Tibial nerve (tissue), 4 donors: ENCODE data around the gene ITGA1. TPM values are rescaled to one million over a fixed set of nuclear protein-coding genes. Genes with fewer than 3 reads are reported as not detected.
"Not testable (repeated sequence)": the region's sequence is repeated elsewhere in the genome, so short reads cannot be mapped to it uniquely, and the experiment has no call there.

Experiments used
- DNase-seq, 2 donors: peaks; one replicate each; pipeline ENCODE4 v3.0.0-alpha.2; 2019; ENCODE audit warnings: low spot score in 2 of 2
- H3K27ac ChIP-seq, 4 donors: fragments of 200-600 bp; sonication (generic) in 3 of 4; one replicate each; pipeline ENCODE4 v1.5.1; 2017 to 2019; ENCODE audit warnings: mild to moderate bottlenecking in 1 of 4
- H3K27me3 ChIP-seq, 2 donors: fragments of 200-600 bp; sonication (generic) in 1 of 2; one replicate each; pipeline versions ENCODE4 v1.5.1 to v1.6.0; 2017 to 2019
- H3K36me3 ChIP-seq, 3 donors: fragments of 200-600 bp; sonication (generic); one replicate each; pipeline ENCODE4 v1.5.1; 2018 to 2019
- H3K4me1 ChIP-seq, 4 donors: fragments of 200-600 bp; sonication (generic) in 3 of 4; one replicate each; pipeline ENCODE4 v1.5.1; 2017 to 2019
- H3K4me3 ChIP-seq, 4 donors: fragments of 200-600 bp; sonication (generic) in 3 of 4; one replicate each; pipeline ENCODE4 v1.5.1; 2017 to 2019; ENCODE audit warnings: mild to moderate bottlenecking in 1 of 4, moderate library complexity in 1 of 4
- H3K9me3 ChIP-seq, 4 donors: fragments of 200-600 bp; sonication (generic) in 3 of 4; one replicate each; pipeline ENCODE4 v1.5.1; 2017 to 2019
- EP300 ChIP-seq, 2 donors: sonication (generic); formaldehyde crosslinking; IDR thresholded peaks; one replicate each; pipeline ENCODE4 v1.6.1; 2017; ENCODE audit warnings: antibody characterized with exemption in 2 of 2, mild to moderate bottlenecking in 1 of 2
- POLR2A ChIP-seq, 2 donors: fragments of 450-650 bp; IDR thresholded peaks; one replicate each; pipeline ENCODE4 v1.6.1; 2017; ENCODE audit warnings: antibody characterized with exemption in 2 of 2, mild to moderate bottlenecking in 2 of 2, moderate library complexity in 2 of 2
- whole genome bisulfite sequencing, 2 donors: methylation state at CpG; one replicate each; pipeline ENCODE4 v1.1.5; 2018; 5-methylcytosine and 5-hydroxymethylcytosine counted together
- total RNA-seq, 4 donors: library from RNA; depleted of rRNA; stranded (reverse); fragments of >200 nt; gene quantifications; one replicate each; pipeline ENCODE4 v1.1.0, GENCODE V29; 2016
- TF ChIP-seq, protein P1 (sequence below), 5 experiments: fragments of 200-600 bp in 3 of 5; fragments of 450-650 bp in 2 of 5; sonication (generic) in 3 of 5; IDR thresholded peaks; one replicate each; pipeline ENCODE4 v1.5.1; 2016 to 2019; ENCODE audit warnings: antibody characterized with exemption in 5 of 5, mild to moderate bottlenecking in 3 of 5, moderate library complexity in 2 of 5

Gene ITGA1
- total RNA-seq, 4 donors from 2014 or later, result 26.8 to 62.5 (median 27.7) TPM

- no peak overlapping the region for H3K27ac ChIP-seq
- TF ChIP-seq, protein P1, sequence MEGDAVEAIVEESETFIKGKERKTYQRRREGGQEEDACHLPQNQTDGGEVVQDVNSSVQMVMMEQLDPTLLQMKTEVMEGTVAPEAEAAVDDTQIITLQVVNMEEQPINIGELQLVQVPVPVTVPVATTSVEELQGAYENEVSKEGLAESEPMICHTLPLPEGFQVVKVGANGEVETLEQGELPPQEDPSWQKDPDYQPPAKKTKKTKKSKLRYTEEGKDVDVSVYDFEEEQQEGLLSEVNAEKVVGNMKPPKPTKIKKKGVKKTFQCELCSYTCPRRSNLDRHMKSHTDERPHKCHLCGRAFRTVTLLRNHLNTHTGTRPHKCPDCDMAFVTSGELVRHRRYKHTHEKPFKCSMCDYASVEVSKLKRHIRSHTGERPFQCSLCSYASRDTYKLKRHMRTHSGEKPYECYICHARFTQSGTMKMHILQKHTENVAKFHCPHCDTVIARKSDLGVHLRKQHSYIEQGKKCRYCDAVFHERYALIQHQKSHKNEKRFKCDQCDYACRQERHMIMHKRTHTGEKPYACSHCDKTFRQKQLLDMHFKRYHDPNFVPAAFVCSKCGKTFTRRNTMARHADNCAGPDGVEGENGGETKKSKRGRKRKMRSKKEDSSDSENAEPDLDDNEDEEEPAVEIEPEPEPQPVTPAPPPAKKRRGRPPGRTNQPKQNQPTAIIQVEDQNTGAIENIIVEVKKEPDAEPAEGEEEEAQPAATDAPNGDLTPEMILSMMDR (IDR thresholded peaks at IDR 0.05), result no peak
- TF ChIP-seq POLR2A (IDR thresholded peaks at IDR 0.05), result no peak
- no peak for TF ChIP-seq EP300 (IDR thresholded peaks at IDR 0.05)
- no peak overlapping the region for H3K4me3 ChIP-seq
- no peak for DNase-seq
- WGBS, 2 donors, result 6 to 18% methylated on average over 1 of the region's 1 CpG
- no peaks in the 10 kb centered on the region for H3K36me3 ChIP-seq
- H3K9me3 ChIP-seq, result no peaks in the 10 kb centered on the region
- H3K4me1 ChIP-seq, result peaks cover 0 to 14% (median 2%) of the 10 kb centered on the region in 4 donors
- H3K27me3 ChIP-seq, result no peaks in the 10 kb centered on the region
These were observed 43.7 kb upstream of the ITGA1 start for GRCh38 chr5:52743970-52744369.

DNA sequence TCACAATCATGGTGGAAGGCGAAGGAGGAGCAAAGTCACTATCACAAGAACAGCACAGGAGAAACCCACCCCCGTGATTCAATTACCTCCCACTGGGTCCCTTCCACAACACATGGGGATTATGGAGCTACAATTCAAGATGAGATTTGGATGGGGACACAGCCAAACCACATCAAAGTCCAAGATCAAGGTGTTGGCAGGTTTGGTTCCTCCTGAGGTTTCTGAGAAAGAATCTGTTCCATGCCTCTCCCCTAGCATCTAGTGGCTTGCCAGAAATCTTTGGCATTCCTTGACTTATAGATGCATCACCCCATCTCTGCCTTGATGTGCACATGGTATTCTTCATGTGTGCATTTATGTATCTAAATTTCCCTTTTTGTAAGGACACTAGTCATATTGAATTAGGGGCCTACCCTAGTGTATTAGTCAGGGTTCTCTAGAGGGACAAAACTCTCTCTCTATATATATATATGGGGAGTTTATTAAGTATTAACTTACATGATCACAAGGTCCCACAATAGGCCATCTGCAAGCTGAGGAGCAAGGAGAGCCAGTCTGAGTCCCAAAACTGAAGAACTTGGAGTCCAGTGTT, 42.8 kb upstream of the ITGA1 start:
- 72 to 83% methylated on average over 2 of the region's 2 CpGs for WGBS, 2 donors
- H3K36me3 ChIP-seq, H3K4me3 ChIP-seq, H3K27ac ChIP-seq, H3K27me3 ChIP-seq, H3K9me3 ChIP-seq, DNase-seq: not testable (repeated sequence)
- peaks cover 0 to 14% (median 2%) of the 10 kb centered on the region in 4 donors for H3K4me1 ChIP-seq

- TF ChIP-seq POLR2A (IDR thresholded peaks at IDR 0.05) (no peak), EP300 (IDR thresholded peaks at IDR 0.05) (no peak)
- TF ChIP-seq, protein P1 (IDR thresholded peaks at IDR 0.05), result no peak
- Histone ChIP-seq H3K27me3 (no peaks in the 10 kb centered on the region), H3K4me3 (no peak overlapping the region), H3K27ac (no peak overlapping the region), H3K36me3 (no peaks in the 10 kb centered on the region), H3K9me3 (no peaks in the 10 kb centered on the region), H3K4me1 (peaks cover 0 to 14% (median 2%) of the 10 kb centered on the region in 4 donors)
- 43 to 54% methylated on average over 2 of the region's 2 CpGs for WGBS, 2 donors
- no peak for DNase-seq
These were observed 41.2 kb upstream of the ITGA1 start for GRCh38 chr5:52746539-52746938.

DNA sequence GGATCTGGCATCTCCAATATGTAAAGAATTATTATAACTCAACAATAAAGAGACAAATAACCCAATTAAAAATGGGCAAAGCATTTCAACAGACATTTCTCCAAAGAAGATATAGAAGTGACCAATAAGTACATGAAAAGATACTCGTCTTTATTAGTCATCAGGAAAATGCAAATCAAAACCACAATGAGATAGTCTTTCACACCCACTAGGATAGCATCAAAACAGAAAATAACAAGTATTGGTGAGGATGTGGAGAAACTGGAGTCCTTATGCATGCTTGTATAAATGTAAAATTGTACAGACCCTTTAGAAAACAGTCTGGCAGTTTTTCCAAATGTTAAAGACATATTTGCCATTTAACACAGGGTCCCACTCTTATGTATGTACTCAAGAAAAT, 39.1 kb upstream of the ITGA1 start:
- no peak for TF ChIP-seq EP300 (IDR thresholded peaks at IDR 0.05)
- TF ChIP-seq POLR2A (IDR thresholded peaks at IDR 0.05), result no peak
- TF ChIP-seq, protein P1 (IDR thresholded peaks at IDR 0.05), result no peak
- WGBS, 2 donors, result 27 to 37% methylated on average over 1 of the region's 1 CpG
- H3K9me3 ChIP-seq, result no peaks in the 10 kb centered on the region
- H3K4me1 ChIP-seq, result peaks cover 0 to 7% (median 2%) of the 10 kb centered on the region in 4 donors
- H3K4me3 ChIP-seq, result no peak overlapping the region
- H3K27me3 ChIP-seq, result no peaks in the 10 kb centered on the region
- H3K27ac ChIP-seq, result no peak overlapping the region
- DNase-seq, result no peak
- no peaks in the 10 kb centered on the region for H3K36me3 ChIP-seq

- H3K27ac ChIP-seq, result no peak overlapping the region
- H3K4me1 ChIP-seq, result no peaks in the 10 kb centered on the region
- H3K4me3 ChIP-seq, result no peak overlapping the region
- no peaks in the 10 kb centered on the region for H3K36me3 ChIP-seq
- H3K9me3 ChIP-seq, result no peaks in the 10 kb centered on the region
- no peak for DNase-seq
- no peak for TF ChIP-seq POLR2A (IDR thresholded peaks at IDR 0.05)
- TF ChIP-seq, protein P1 (IDR thresholded peaks at IDR 0.05), result no peak
- no peak for TF ChIP-seq EP300 (IDR thresholded peaks at IDR 0.05)
- H3K27me3 ChIP-seq, result no peaks in the 10 kb centered on the region
These were observed 38.0 kb upstream of the ITGA1 start for GRCh38 chr5:52749666-52750065.

DNA sequence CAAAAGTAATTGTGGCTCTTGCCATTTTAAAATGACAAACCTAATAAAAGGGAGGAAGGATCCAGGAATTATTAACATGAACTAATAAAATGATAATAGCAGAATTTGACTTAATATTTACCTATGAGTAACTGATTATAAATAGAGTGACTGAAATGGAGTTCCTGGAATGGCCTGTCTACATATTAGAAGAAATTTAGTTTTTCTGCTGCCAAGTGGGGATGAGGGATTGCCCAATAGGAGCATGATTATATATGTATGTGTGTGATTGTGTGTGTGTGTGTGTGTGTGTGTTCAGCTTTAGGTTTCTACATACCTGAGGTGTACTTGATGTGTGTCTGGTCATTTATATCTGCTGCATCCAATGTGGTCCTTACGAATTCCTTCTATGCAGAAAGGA, 36.6 kb upstream of the ITGA1 start:
- no peaks in the 10 kb centered on the region for H3K36me3 ChIP-seq
- no peaks in the 10 kb centered on the region for H3K27me3 ChIP-seq
- 86 to 100% methylated on average over 1 of the region's 1 CpG for WGBS, 2 donors
- no peak for DNase-seq
- H3K4me3 ChIP-seq, result no peak overlapping the region
- H3K9me3 ChIP-seq, result no peaks in the 10 kb centered on the region
- TF ChIP-seq, protein P1 (IDR thresholded peaks at IDR 0.05), result no peak
- TF ChIP-seq EP300 (IDR thresholded peaks at IDR 0.05) (no peak), POLR2A (IDR thresholded peaks at IDR 0.05) (no peak)
- no peak overlapping the region for H3K27ac ChIP-seq
- no peaks in the 10 kb centered on the region for H3K4me1 ChIP-seq
